Liver (tissue), 9 donors: ENCODE measurements around the gene STK24. TPM values are rescaled to one million over a fixed set of nuclear protein-coding genes. Genes with fewer than 3 reads are reported as not detected.

Experiments
- DNase-seq: peaks from one replicate; pipeline ENCODE4 v3.0.0-alpha.2; 2017; ENCODE audit warnings: low spot score
- H3K27ac ChIP-seq, 2 donors: one replicate each; pipeline ENCODE4 v1.7.0; 2013; ENCODE audit warnings: inconsistent platforms in 2 of 2, low read length in 2 of 2, control low read depth in 1 of 2, low read depth in 1 of 2, mild to moderate bottlenecking in 1 of 2
- H3K27me3 ChIP-seq, 4 donors: one replicate each; pipeline versions ENCODE4 v1.6.1 to v1.7.0; 2013; ENCODE audit warnings: low read length in 3 of 4, inconsistent platforms in 1 of 4, mild to moderate bottlenecking in 1 of 4, moderate library complexity in 1 of 4; ENCODE audit not compliant: control insufficient read depth in 4 of 4, insufficient read depth in 4 of 4
- H3K36me3 ChIP-seq, 4 donors: one replicate each; pipeline versions ENCODE4 v1.6.1 to v1.7.0; 2013; ENCODE audit warnings: low read length in 3 of 4, mild to moderate bottlenecking in 3 of 4, low read depth in 1 of 4, moderate library complexity in 1 of 4; ENCODE audit not compliant: control insufficient read depth in 4 of 4, insufficient read depth in 3 of 4
- H3K4me1 ChIP-seq, 4 donors: one replicate each; pipeline versions ENCODE4 v1.6.1 to v1.7.0; 2013; ENCODE audit warnings: low read length in 3 of 4, mild to moderate bottlenecking in 3 of 4, moderate library complexity in 1 of 4; ENCODE audit not compliant: control insufficient read depth in 4 of 4, insufficient read depth in 4 of 4
- H3K4me3 ChIP-seq, 3 donors: one replicate each; pipeline versions ENCODE4 v1.6.1 to v1.7.0; 2013; ENCODE audit warnings: low read length in 3 of 3, control low read depth in 1 of 3, low read depth in 1 of 3, mild to moderate bottlenecking in 1 of 3
- H3K9ac ChIP-seq, 2 donors: one replicate each; pipeline ENCODE4 v1.7.0; 2013; ENCODE audit warnings: low read length in 2 of 2, mild to moderate bottlenecking in 2 of 2, moderate library complexity in 2 of 2, control low read depth in 1 of 2, low read depth in 1 of 2
- H3K9me3 ChIP-seq, 4 donors: one replicate each; pipeline versions ENCODE4 v1.6.1 to v1.7.0; 2013; ENCODE audit warnings: low read length in 3 of 4; ENCODE audit not compliant: control insufficient read depth in 4 of 4
- ATF3 ChIP-seq: IDR thresholded peaks from 2 replicates; pipeline ENCODE4 v1.6.1; 2016; ENCODE audit warnings: antibody characterized with exemption
- CTCF ChIP-seq: fragments of 150-350 bp; IDR thresholded peaks from 2 replicates; pipeline ENCODE4 v1.5.1; 2017; ENCODE audit warnings: improper control_type of control experiment, low read depth, low read length; ENCODE audit not compliant: missing input control
- EGR1 ChIP-seq, 2 donors: IDR thresholded peaks; 2 replicates each; pipeline ENCODE4 v1.6.1; 2016 to 2018; ENCODE audit warnings: antibody characterized with exemption in 2 of 2, low read depth in 2 of 2
- FOXA1 ChIP-seq: IDR thresholded peaks from 2 replicates; pipeline ENCODE4 v1.6.1; 2016; ENCODE audit warnings: antibody characterized with exemption
- GABPA ChIP-seq, 2 donors: IDR thresholded peaks in 1 of 2; conservative IDR thresholded peaks in 1 of 2; 2 replicates each; pipeline ENCODE4 v1.6.1; 2016; ENCODE audit warnings: antibody characterized with exemption in 2 of 2, mild to moderate bottlenecking in 1 of 2, moderate library complexity in 1 of 2
- HNF4A ChIP-seq, 2 donors: conservative IDR thresholded peaks; 2 replicates each; pipeline ENCODE4 v1.6.1; 2016; ENCODE audit warnings: antibody characterized with exemption in 2 of 2, mild to moderate bottlenecking in 2 of 2
- HNF4G ChIP-seq: IDR thresholded peaks from 2 replicates; pipeline ENCODE4 v1.6.1; 2016; ENCODE audit warnings: antibody characterized with exemption
- JUND ChIP-seq, 2 donors: IDR thresholded peaks; 2 replicates each; pipeline ENCODE4 v1.6.1; 2016; ENCODE audit warnings: antibody characterized with exemption in 2 of 2
- MAX ChIP-seq: IDR thresholded peaks from 2 replicates; pipeline ENCODE4 v1.6.1; 2016; ENCODE audit warnings: antibody characterized with exemption
- RAD21 ChIP-seq, 2 donors: IDR thresholded peaks; 2 replicates each; pipeline ENCODE4 v1.6.1; 2016; ENCODE audit warnings: antibody characterized with exemption in 2 of 2, mild to moderate bottlenecking in 2 of 2
- REST ChIP-seq: IDR thresholded peaks from 2 replicates; pipeline ENCODE4 v1.6.1; 2016; ENCODE audit warnings: antibody characterized with exemption, mild to moderate bottlenecking
- SP1 ChIP-seq: IDR thresholded peaks from 2 replicates; pipeline ENCODE4 v1.6.1; 2018; ENCODE audit warnings: antibody characterized with exemption, mild to moderate bottlenecking
- TAF1 ChIP-seq: conservative IDR thresholded peaks from 2 replicates; pipeline ENCODE4 v1.6.1; 2016; ENCODE audit warnings: antibody characterized with exemption, mild to moderate bottlenecking
- YY1 ChIP-seq: IDR thresholded peaks from 2 replicates; pipeline ENCODE4 v1.6.1; 2016; ENCODE audit warnings: antibody characterized with exemption, mild to moderate bottlenecking
- ZBTB33 ChIP-seq: IDR thresholded peaks from 2 replicates; pipeline ENCODE4 v1.6.1; 2016; ENCODE audit warnings: antibody characterized with exemption
- WGBS: extraction: QIAGEN DNeasy Blood & Tissue Kit; methylation state at CpG from one replicate; pipeline ENCODE4 v1.1.7; 2013; 5-methylcytosine and 5-hydroxymethylcytosine counted together
- polyA plus RNA-seq, 2 donors: library from polyadenylated mRNA; stranded (reverse) in 1 of 2; unstranded in 1 of 2; fragments of 200-250 nt in 1 of 2; fragments of >200 nt in 1 of 2; fragmentation: Nextera tagmentation in 1 of 2; extraction: Ambion mirVana in 1 of 2; gene quantifications; one replicate each; pipeline versions ENCODE4 v1.2.1 to v1.2.3, GENCODE V29; 2013 to 2015
- total RNA-seq, 2 donors: library from RNA; depleted of rRNA; stranded (reverse); fragments of >200 nt; gene quantifications; one replicate each; pipeline ENCODE4 v1.2.3, GENCODE V29; 2014
- donor health status: healthy.
- donor health status: healthy.
- donor health status: healthy.
- donor health status: healthy.
- donor health status: healthy.

Gene STK24
- total and polyA plus RNA-seq, 4 donors, result 6.4 to 43.3 (median 14.9) TPM

- TF ChIP-seq CTCF, result no peak
- TF ChIP-seq RAD21 (IDR thresholded peaks at IDR 0.05), result peak in 1 of 2 donors; percentile 38
- peak; percentile 55 for TF ChIP-seq SP1
- TF ChIP-seq JUND (IDR thresholded peaks at IDR 0.05), result peak; percentile 22 to 51
- TF ChIP-seq YY1, result peak; percentile 26
- no peak for TF ChIP-seq GABPA (IDR thresholded peaks at IDR 0.05 in 1 of 2, conservative IDR thresholded peaks at IDR 0.05 in 1 of 2)
- no peak for TF ChIP-seq MAX
- TF ChIP-seq TAF1, result no peak
- TF ChIP-seq ATF3, result no peak
- peak in 1 of 2 donors; percentile 45 for TF ChIP-seq HNF4A (conservative IDR thresholded peaks at IDR 0.05)
Measured at GRCh38 chr13:98484289-98485219, 92.4 kb downstream of the STK24 start (continued).

GRCh38 chr13:98483601-98484288 is 93.2 kb downstream of the STK24 start:
- H3K9ac ChIP-seq, result peak overlapping the region; percentile 37 to 44
- no peaks in the 10 kb centered on the region for H3K9me3 ChIP-seq
- H3K27ac ChIP-seq, result peak overlapping the region; percentile 81 to 84
- H3K4me3 ChIP-seq, result no peak overlapping the region
- H3K36me3 ChIP-seq, result no peaks in the 10 kb centered on the region
- TF ChIP-seq FOXA1, result no peak
- TF ChIP-seq JUND (IDR thresholded peaks at IDR 0.05), result no peak
- TF ChIP-seq CTCF, result no peak
- TF ChIP-seq ZBTB33, result no peak
- TF ChIP-seq HNF4G, result no peak
- TF ChIP-seq ATF3, result no peak
- no peak for TF ChIP-seq MAX
- no peak for TF ChIP-seq REST
- TF ChIP-seq EGR1 (IDR thresholded peaks at IDR 0.05; ENCODE audit: low read depth in 2 of 2), result no peak
- DNase-seq, result no peak
- peaks cover 23 to 47% (median 41%) of the 10 kb centered on the region in 4 donors for H3K4me1 ChIP-seq
- WGBS, result 61% methylated on average over 14 of the region's 14 CpGs
- H3K27me3 ChIP-seq, result no peaks in the 10 kb centered on the region
